ENCODE results near the gene ANKRD33B.

The ANKRD33B gene

DNA sequence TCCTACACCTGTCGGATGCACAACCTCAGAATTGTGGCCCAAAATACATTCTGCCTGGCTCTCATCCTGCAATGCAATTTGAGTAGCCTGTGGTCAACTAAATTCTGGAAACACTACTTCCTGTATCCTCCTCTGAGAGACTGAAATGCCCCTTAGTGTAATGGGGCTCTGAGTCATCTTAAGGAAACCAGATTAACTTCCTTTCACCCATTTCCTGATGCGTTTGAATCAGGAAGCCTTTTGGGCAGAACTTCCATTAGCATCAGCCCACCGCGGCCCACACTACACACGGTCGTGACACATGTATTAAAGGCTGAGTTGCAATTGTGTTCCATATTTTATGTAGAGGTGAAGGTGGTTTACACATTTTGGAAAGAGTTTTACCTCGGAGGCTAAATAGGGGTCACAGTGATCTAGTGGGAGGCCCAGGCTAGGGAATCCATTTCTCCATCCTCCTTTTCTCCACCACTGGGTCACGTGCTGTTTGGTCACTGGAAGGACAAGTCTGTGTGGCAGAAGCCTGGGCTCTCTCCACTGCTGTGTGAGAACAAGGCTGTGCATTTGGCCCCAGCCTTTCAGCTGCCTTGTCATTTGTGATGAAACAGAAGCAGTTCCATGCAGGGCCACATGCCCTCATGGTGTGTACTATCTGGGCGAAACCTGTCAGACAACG lies 141.2 kb downstream of the ANKRD33B start:
- no peak overlapping the region for H3K27ac ChIP-seq (ENCODE audit: low read depth, low read length)
- H3K27me3 ChIP-seq (ENCODE audit: control insufficient read depth, insufficient read depth, low read length) = no peaks in the 10 kb centered on the region
- no peaks in the 10 kb centered on the region for H3K36me3 ChIP-seq (ENCODE audit: control insufficient read depth, insufficient read depth, low read length)
- H3K9ac ChIP-seq (ENCODE audit: low read depth, low read length) = no peak overlapping the region
- H3K4me3 ChIP-seq (ENCODE audit: low read depth, low read length) = no peak overlapping the region
- H3K4me1 ChIP-seq (ENCODE audit: control insufficient read depth, insufficient read depth, low read length) = peaks cover 21% of the 10 kb centered on the region
- H3K9me3 ChIP-seq (ENCODE audit: control insufficient read depth, insufficient read depth, low read length) = no peaks in the 10 kb centered on the region

DNA sequence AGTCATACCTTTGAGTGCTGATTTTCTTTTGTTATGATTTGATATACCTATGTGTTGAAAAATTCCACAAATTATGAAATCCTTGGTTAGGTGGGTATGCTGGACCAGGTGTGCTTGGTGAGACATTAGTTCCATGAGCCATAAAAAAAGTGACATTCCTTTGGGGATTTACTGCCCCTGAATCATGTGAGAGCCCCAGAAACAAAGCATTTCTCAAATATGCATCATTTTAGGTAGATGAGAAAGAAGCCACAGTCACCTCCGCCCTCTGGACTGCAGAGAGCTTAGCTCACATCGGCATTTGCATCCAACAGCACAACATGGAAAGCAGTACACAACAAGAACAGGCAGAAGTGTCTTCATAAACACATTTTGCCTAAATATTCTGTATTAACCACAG lies 141.9 kb downstream of the ANKRD33B start:
- H3K4me1 ChIP-seq (ENCODE audit: control insufficient read depth, insufficient read depth, low read length) = peaks cover 15% of the 10 kb centered on the region
- no peak overlapping the region for H3K27ac ChIP-seq (ENCODE audit: low read depth, low read length)
- H3K4me3 ChIP-seq (ENCODE audit: low read depth, low read length) = no peak overlapping the region
- no peaks in the 10 kb centered on the region for H3K36me3 ChIP-seq (ENCODE audit: control insufficient read depth, insufficient read depth, low read length)
- no peak overlapping the region for H3K9ac ChIP-seq (ENCODE audit: low read depth, low read length)
- no peaks in the 10 kb centered on the region for H3K27me3 ChIP-seq (ENCODE audit: control insufficient read depth, insufficient read depth, low read length)
- no peaks in the 10 kb centered on the region for H3K9me3 ChIP-seq (ENCODE audit: control insufficient read depth, insufficient read depth, low read length)

DNA sequence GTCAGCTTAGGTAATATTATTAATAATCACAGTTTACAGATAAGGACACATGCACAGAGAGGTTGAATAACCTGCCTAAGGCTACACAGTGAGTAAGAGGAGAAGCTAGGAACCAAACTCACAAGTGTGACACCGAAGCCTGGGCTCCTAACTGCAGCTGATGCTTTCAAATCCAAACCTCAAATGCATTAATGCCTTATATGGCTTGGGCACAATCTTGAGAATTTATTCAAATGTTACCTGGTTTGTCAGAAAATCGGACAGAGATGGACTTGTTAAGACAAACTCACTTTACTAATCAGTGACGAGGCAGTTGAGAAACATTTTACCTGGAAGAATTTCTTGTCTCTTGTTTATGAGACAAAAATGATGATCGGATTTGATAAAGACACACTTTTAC lies 142.5 kb downstream of the ANKRD33B start:
- H3K4me1 ChIP-seq (ENCODE audit: control insufficient read depth, insufficient read depth, low read length) = peaks cover 10% of the 10 kb centered on the region; the same call in 1 of the 2 replicates
- H3K9me3 ChIP-seq (ENCODE audit: control insufficient read depth, insufficient read depth, low read length) = no peaks in the 10 kb centered on the region
- H3K4me3 ChIP-seq (ENCODE audit: low read depth, low read length) = no peak overlapping the region
- no peak overlapping the region for H3K27ac ChIP-seq (ENCODE audit: low read depth, low read length)
- H3K36me3 ChIP-seq (ENCODE audit: control insufficient read depth, insufficient read depth, low read length) = no peaks in the 10 kb centered on the region
- H3K27me3 ChIP-seq (ENCODE audit: control insufficient read depth, insufficient read depth, low read length) = no peaks in the 10 kb centered on the region
- H3K9ac ChIP-seq (ENCODE audit: low read depth, low read length) = no peak overlapping the region

Measured in HUES48 (cell line).